Stimulated activated naive CD4-positive, alpha-beta T cell treated with Interleukin-2 at 50 U/mL for 16 hours (primary cell): ENCODE measurements around the gene DNAJC1.

ENCODE experiments used
- DNase-seq: peaks from one replicate; lab custom pipeline; 2025; lab: John Stamatoyannopoulos, UW

DNAJC1 gene

DNA sequence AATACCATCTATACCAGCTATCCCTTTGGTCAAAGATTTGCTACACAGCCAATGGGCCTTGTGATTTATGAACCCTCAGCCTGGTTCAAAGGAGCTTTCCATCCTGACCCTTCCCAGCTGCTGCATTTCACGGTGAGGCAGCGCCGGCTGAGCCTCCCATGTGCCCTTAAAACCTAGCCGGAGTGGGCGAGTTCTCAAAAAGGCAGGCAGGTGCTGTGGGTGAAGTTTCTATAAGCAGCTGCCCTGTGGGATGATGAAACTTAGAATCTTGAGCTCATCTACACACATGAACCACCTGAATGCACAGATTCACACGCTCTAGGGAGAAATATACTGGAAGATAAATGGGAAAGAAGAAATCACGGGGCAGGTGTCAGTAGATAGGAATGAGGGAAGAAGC is 244.8 kb downstream of the DNAJC1 start:
- no peak for DNase-seq

DNA sequence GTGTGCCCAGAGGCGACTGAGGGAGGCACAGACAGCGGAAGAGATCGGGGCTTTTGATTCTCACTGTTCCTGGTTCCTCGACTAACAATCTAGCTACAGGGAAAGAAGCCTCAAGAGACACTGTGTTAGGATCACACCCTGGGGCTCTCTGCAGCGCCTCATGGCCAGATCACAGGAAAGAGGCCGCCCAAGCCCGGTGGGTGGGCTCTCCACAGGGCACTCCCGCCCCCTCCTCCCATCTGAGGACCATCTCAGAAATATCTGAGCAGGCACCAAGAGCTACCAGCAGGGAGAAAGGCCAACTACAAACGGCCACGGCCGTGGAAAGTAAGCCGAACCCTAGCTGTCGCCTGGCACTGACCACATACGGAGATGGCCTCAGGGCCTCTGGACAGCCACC is 245.3 kb downstream of the DNAJC1 start:
- no peak for DNase-seq

DNA sequence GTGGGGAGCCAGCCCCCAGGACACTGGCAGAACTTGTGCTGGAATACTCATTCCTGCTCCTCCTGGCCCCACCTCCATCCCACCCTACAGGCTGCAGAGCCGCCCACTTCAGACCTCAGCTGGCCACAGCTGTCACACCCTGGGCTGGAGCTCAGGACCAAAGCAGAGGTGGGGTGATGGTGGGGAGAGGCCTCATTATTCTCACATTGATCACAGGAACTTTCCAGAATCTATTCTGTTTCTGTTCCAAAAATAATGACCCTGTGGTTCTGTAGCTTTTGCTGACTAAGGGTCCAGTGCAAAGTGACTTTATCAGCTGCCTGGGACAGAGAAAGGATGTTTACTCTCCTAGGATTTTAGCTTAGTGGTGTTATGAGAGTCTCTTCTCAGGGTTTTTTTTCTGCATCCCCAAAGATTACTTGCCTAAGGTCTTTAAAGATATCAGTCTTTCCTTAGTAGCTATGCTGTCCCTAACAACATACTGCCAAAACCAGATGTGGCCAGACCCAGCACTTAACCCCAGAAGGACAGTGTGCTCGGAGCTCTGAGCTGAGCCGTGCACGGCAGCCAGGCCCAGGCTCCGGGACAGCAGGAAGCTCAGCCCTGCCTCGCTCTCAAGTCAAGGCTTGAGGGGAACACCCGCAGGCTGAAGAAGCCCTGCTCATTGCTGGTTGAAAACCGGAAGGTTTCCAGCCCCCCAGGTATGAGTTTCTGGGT is 246.2 kb downstream of the DNAJC1 start:
- no peak for DNase-seq

DNA sequence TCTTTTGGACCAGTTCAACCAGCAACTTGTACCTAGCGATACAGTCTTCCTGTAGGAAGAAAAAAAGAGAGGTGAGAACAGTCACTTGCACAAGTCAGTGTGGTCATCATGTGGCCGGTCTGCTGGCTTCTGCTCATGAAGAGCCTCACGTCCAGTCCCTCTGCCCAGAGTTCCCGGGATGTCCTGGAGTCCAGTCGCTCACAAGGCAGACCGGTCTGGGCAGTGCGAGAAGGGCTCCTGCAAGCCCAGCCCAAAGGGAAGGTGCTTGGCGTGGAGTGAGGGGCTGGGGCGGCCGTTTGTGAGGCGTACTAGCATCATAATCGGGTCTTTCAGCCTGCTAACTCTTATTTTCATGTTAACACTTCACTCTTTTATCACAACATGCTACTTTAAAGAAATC is 246.8 kb downstream of the DNAJC1 start:
- no peak for DNase-seq

DNA sequence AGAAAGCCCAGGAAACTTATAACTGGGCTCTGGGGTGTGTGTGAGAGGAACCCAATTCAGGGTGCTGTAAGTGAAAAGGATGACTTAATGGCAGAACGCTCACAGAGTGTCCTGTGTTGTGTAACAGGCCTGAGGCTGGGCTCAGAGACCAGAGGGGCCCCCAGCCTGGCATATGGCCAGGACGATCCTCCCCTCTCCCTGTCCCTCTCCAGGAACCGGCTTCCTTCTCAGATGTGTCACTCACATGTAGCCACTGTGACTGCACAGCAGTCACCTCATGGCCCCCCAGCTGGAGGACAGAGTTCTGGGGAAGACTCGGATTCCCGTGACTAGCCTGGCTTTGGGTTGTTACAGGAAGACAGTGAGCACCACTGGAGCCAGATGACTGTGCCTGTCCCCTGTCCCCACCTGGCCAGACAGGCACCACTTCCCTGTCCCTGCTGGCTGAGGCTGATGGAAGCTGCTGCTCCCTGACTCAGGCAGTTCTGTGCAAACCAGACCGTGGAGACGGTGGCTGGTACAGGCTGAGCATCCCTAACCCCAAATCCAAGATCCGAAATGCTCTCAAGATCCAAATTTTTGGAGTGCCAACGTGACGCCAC is 249.0 kb downstream of the DNAJC1 start:
- no peak for DNase-seq

DNA sequence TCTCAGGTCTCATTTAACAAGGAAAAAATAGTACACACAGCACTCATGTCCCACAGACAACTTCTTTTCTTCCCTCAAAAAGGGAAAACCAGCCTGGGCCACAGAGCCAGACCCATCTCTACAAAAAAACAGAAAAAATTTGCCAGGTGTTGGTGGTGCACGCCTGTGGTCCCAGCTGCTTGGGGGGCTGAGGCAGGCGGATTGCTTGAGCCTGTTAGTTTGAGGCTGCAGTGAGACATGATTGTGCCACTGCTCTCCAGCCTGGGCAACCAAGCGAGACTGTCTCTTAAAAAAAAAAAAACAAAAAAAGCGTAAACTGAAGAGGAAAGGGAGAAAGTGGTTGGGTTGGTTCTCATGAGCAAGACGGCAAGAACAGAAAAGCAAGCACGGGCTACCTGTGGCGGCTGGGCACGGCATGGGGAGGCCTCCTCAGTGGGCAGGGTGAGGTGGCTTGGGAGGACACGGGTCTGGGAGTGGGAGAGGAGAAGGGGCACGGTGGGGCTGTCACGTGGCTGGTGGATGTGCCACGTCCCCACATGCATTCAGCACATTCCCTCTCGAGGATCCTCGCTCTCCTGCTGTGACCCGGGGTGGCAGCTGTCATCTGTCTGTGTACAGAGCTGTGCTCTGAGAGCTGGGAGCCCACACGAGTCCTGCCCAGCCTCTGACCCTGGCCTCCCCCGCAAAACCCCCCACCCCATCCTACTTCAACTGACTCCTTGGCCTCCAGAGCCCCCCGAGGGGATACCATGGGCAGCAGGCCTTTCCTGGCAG is 249.8 kb downstream of the DNAJC1 start:
- DNase-seq = no peak

DNA sequence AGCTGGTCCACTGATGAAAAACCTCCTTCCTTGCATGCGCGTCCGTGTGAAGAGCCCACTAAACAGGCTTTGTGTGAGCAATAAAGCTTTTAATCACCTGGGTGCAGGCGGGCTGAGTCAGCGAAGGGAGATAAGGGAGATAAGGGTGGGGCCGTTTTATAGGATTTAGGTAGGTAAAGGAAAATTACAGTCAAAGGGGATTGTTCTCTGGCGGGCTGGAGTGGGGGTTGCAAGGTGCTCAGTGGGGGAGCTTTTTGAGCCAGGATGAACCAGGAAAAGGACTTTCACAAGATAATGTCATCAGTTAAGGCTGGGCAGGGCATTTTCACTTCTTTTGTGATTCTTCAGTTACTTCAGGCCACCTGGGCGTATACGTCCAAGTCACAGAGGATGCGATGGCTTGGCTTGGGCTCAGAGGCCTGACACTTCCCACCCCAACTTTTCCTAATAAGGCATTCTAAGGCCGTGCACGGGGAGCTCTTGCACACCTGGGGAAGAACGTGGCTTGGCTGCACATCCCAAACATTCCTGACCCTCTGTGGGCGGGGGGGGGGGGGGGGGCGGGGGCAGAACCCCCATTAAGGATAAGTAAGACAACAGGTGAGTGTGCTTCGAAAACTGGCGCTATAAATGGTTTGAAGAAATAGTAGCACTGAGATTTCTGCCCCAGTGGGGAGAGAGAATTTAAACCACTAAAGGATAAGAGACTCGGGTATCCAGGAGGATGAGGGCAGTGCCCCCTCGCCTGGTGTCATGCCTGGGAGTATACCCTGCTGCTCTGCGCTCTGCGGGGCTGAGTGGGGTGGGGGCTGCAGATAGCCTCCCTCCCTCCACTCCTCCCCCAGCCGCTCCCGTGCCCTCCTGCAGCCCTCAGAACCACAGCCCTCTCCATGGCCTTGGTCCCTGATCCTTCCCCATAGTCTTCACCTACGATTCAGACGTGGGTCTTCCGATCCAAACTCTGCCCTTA is 251.9 kb downstream of the DNAJC1 start:
- DNase-seq = no peak

DNA sequence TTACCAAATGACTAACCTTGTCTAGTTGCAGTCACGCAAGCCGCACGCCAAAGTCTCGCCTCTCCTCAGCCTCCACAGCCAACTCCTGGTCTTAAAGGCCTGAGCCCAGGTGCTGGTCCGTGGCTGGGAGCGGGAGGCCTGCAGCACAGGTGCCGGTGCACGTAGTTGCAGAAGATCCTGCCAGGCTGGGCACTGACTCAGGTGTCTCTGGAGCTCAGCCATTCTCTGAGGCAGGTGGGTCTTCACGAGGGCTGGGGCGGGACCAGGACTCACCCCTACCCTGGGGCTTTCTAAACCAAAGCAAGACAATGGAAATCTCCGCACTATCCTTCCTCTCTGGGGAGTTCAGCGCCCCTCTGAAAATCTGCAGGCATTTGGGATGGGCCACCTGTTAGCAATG is 253.1 kb downstream of the DNAJC1 start:
- DNase-seq = no peak

DNA sequence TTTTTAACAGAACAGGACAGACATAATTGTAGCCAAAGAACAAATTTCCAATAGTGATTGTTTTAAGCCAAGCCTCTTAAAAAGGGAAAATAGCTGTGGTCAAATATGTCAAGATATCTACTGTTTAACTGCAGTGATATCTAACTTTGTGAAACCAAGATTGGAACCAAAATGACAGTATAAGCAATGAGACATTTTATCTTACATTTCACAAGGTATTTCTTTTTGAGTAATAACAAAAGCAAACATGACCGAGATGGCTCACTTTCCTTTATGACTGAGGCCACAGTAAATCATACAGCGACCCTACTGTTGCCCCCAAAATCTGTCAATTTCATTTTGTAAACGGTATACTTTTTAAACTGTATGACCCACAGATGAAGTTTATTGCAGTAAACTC is 253.7 kb downstream of the DNAJC1 start:
- no peak for DNase-seq

DNA sequence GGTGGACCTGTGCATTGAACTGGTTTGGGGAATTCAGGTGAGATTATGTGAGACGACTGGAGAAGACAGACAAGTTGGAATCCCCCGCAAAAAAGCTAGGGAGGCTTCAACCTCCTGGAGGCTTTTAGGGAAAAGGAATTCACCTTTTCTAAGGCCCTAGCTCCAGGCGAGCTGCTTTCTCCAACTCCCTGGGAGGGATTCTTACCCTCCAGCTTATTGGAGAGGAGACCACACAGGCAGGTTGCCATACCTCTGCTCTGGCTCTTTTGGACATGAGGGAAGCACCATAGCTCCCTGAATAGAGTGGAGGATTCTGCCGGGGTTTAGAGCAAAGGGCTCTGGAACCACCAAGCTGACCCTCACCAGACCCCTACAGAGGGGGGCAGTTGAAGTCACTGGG is 255.7 kb downstream of the DNAJC1 start:
- DNase-seq = no peak

DNA sequence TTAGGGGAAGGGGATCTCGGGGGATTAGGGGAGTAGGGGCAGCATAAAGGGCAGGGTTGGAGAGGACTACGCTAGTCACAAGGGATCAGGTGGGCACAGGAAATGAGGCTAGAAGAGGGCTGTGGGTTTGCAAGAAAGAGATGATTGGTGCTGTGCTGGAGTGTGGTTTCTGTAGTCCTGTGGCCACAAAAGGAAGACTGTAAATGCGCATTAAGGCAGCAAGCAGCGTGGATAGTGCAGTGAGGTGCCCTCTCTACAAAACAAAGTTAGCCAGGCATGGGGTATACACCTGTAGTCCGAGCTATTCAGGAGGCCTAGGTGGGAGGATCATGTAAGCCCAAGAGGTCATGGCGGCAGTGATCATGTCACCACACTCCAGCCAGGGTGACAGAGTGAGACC is 257.4 kb downstream of the DNAJC1 start:
- DNase-seq = no peak

DNA sequence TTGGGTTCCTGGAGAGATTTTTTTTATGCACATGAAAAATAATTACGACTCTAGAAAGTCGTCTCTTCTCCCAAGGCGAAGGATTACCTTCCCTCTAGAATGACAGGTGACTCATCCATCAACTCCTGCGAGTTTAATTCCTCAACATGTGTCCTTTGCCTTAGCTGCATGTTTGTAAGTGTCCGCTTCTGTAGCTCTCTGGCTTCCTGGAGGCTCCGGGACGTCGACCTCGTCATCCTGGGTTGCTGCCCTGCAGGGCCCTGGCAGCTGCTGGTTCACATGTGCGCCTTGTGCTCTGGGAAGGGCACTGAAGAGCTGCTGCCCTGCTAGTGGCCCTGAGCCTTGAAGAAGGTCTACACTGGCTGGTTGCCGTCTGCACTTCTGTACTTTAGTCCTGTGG is 259.3 kb downstream of the DNAJC1 start:
- DNase-seq = no peak

DNA sequence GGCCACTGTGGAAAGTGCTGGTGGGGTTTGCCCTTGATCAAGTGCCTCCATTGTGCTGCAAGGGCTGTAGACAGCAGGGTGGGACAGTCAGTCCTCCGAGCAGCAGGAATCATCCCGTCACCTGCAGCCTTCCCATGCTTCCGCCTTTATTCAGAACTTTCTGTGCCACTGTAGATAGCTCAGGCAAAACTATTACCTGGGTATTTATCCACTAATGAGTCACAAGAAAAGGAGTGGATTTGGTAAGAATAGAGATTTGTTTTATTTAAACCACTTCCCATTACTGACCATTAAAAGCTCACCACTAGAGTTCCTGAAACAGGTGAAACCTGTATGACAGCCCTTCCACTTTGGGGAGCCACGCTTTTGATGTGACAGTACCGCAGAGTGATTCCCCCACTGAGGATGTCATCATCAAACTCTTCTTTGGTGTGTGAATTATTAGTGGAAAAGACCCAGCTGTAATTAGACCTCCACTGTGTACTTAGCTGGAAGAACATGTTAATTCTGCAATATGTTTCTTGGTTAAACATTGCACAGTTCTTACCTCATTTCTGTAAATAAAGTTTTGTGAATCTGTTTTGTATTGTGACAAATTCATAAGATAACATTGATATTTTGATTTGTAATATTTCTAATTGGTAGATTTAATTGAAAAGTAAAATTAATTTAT is 260.7 kb downstream of the DNAJC1 start:
- no peak for DNase-seq

DNA sequence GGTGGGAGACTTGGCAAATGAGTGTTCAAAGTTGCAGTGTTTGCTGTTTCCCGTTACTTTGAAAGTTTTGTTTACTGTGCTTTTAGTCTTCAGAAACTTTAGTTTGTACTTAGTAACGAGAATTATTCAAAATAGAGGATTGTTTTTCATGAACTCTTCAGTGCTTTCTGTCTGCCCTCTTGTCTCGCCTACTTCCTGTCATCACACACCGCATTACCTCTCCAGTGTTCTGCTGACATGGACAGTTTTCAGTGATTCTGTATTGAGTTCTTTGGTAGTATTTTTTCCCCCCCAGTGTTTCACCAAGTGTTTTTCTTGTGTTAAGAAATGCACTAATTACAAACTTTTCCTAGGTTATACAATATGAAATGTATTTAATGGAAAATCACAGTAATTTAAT is 262.5 kb downstream of the DNAJC1 start:
- no peak for DNase-seq

DNA sequence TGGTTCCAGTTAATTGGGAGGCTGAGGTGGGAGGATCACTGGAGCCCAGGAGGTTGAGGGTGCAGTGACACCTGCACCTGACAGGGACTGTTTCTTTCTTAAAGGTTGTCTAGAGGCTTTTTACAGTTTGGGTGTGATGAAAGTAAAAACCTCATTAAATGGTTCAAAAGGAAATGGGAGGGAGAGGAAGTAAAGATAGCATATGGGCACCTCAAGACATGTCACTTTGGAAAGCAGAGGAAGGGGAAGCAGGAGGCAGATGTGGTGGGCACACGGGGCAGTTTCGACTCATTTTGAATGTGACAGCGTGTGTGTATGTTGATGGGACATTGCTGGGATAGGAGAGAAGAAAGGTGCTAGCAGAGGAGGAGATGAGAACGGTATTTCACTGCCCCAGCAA is 266.4 kb downstream of the DNAJC1 start:
- DNase-seq = no peak

DNA sequence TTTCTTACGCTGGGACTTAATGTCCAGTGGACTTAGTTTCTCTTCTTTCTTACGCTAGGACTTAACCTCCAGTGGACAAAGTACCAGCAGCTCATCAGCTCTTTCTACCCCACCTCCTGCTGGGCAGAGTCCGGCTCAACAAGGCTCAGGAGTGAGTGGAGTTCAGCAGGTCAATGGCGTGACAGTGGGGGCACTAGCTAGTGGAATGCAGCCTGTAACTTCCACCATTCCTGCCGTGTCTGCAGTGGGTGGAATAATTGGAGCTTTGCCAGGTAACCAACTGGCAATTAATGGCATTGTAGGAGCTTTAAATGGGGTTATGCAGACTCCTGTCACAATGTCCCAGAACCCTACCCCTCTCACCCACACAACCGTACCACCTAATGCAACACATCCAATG is 269.8 kb downstream of the DNAJC1 start:
- DNase-seq = no peak

DNA sequence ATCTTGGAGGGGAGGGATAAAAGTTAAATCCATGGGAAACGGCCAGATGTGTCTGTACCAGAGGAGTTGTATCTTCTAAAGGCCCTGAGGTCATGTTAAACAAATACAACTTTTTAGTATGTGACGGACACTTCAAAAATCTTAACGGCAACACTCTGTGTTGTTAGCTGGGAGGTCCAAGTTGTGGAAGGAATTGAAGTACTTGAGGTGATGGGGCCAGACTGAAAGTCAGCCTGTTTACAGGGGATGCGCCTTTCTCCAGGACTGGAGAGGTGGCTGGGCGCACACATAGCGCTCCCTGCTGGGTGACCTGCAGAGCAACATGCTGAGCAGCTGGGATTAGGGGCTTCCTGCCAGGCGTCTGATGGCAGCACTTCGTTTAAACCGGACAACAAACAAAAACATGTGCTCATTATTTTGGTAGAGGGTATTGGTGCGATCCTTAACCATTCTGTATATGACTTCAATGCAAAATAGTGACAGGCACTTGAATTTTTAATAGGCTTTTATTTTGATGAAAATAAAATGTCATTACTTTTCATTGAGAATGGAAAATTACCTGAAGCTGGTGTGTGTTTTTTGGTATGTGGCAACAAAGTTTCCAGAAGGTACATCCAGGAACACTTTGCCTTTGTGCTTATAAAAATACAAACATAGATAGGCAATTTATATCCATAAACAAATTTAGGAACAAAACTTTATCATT is 271.3 kb downstream of the DNAJC1 start:
- DNase-seq = no peak

DNA sequence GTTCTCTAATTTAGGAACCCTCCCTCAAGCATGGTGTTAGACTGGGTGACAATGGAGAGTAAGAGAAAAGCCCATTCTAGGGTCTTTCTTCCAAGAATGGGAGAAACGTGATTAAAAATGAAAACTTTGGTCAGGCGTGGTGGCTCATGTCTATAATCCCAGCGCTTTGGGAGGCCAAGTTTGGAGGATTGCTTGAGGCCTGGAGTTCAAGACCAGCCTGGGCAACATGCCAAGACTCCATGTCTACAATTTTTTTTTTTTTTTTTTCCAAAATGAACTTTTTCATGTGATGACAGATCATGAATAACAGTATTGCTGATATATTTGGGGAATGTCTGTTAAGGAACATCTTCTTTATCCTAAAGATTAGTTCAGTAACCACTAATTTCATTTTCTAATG is 274.9 kb downstream of the DNAJC1 start:
- DNase-seq = no peak

DNA sequence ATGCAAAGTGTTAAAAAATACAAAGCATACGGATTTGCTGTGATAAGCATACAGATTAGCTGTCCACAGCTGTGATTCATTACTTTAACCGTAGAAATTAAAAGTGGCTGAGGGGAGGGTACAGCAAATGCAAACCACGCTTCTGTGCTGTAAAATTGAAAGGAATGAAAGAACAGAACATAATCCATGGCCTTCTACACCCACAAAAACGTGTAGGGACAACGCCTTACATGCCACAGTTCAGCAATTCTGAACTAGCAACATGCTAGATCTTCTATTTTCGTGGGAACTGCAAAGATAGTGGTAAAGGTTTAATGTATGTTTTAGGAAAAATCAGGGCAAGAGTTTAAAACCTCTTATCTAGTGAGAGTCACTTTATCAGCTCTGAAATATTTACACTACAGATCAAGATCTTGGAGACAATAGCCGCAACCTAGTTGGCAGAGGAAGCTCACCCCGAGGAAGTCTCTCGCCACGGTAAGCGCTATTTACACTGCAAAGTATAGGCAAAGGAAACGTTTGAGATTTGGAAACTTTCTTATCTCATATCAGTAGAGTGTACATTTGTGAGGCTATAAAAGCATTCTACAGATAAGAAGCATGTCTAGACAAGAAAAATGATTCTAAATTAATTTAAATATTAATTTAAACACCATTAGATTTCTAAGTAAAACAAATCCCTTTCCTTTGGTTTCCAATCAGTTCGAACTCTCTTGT is 275.9 kb downstream of the DNAJC1 start:
- DNase-seq = no peak

DNA sequence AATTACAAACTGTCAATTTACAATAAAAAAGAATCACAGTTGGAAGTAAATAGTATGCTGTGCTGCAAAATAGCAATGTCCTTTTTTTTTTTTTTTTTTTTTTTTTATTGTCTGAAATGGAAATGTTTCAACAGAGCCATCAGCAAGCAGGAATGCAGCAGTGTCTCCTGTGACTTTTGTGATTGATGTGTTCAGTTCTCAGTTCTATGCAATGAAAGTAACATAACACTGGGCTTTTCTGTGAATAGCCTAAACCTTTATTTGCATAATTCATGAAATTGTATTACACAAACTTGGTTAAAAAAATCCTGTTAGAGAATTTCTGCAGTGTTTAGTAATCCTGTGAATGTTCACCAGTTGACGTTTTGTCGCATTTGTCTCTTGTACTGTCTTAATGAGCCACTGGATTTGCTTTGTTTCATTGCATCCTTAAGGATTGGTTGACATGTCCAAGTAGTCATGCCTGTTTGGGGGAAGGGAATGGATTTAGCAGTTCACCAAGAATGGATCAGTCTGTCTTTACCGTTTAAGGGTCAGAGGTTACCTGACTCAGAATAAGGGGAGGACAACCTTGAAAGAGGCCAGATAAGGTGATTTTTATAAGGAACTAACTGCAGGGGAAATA is 276.8 kb downstream of the DNAJC1 start:
- no peak for DNase-seq
